ENCODE results near the gene ARHGAP24. TPM values are rescaled to one million over a fixed set of nuclear protein-coding genes. Genes with fewer than 3 reads are reported as not detected.

ARHGAP24 gene
- total RNA-seq, 1 experiment from 2014 or later: 2.1 TPM

DNA sequence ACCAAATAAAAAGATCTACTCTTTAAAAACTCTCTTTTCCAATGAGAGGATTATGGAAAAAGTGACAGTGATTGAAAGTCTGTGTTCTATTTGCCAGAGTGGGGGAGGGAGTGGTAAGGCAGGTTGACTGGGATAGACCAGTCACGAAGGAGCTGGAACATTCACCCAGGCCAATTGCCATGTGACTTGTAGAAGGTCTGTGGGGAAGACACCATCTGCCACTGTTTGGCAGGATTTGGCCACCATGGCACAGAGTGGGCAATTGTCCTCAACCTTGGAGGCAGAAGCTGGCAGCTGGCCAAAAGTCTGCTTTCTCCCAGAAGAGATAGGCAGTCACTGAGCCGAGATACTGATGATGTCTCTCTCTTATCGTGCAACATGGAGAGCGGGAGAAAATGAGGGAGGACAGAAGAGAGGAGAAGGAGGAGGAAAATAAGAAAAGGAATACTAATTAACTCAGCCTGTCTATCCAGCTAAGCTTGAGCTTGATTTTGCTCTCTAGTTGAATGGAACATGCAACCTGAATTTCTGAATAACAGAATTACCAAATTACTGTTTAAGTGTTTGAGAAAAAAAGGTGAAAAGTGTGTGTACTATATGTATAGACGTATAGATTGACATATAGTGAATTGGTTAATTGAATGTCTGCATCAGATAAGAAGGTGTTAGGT, 267.1 kb downstream of the ARHGAP24 start:
- H3K27ac Mint-ChIP-seq: no peak overlapping the region
- H3K4me3 Mint-ChIP-seq: no peak overlapping the region
- peaks cover 19% of the 10 kb centered on the region for H3K4me1 Mint-ChIP-seq
- ChIA-PET POLR2A (no interaction called here), CTCF (interaction anchor here (1.2 to 2.0 kb wide), 2 partner anchors 55 to 324 kb away, joined by 4 to 8 read pairs; no protein-coding TSS in a partner anchor)
- no peak for ATAC-seq
- no peaks in the 10 kb centered on the region for H3K36me3 Mint-ChIP-seq
- no peak for DNase-seq (ENCODE audit: low spot score)
- no peaks in the 10 kb centered on the region for H3K27me3 Mint-ChIP-seq (ENCODE audit: low read depth)
- no peaks in the 10 kb centered on the region for H3K9me3 Mint-ChIP-seq
- TF ChIP-seq NFYB (CRISPR knock-in tag; conservative IDR thresholded peaks at IDR 0.05; ENCODE audit: low read depth) (no peak), KAT7 (CRISPR knock-in tag; IDR thresholded peaks at IDR 0.05; ENCODE audit: borderline replicate concordance) (no peak), MLX (CRISPR knock-in tag; IDR thresholded peaks at IDR 0.05) (no peak), ZNF121 (CRISPR knock-in tag; IDR thresholded peaks at IDR 0.05) (no peak), ZNF671 (CRISPR knock-in tag; IDR thresholded peaks at IDR 0.05) (no peak), SMAD4 (CRISPR knock-in tag; IDR thresholded peaks at IDR 0.05) (no peak), ZNF396 (CRISPR knock-in tag; IDR thresholded peaks at IDR 0.05; ENCODE audit: borderline replicate concordance) (no peak), ERG (CRISPR knock-in tag; IDR thresholded peaks at IDR 0.05) (no peak), NR3C1 (CRISPR knock-in tag; conservative IDR thresholded peaks at IDR 0.05; ENCODE audit: low read depth) (no peak), ZSCAN18 (CRISPR knock-in tag; IDR thresholded peaks at IDR 0.05) (no peak), ZBTB21 (CRISPR knock-in tag; IDR thresholded peaks at IDR 0.05; ENCODE audit: borderline replicate concordance) (no peak), NR2C2 (CRISPR knock-in tag; IDR thresholded peaks at IDR 0.05) (no peak)
- TF ChIP-seq, protein P1, sequence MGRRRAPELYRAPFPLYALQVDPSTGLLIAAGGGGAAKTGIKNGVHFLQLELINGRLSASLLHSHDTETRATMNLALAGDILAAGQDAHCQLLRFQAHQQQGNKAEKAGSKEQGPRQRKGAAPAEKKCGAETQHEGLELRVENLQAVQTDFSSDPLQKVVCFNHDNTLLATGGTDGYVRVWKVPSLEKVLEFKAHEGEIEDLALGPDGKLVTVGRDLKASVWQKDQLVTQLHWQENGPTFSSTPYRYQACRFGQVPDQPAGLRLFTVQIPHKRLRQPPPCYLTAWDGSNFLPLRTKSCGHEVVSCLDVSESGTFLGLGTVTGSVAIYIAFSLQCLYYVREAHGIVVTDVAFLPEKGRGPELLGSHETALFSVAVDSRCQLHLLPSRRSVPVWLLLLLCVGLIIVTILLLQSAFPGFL (CRISPR knock-in tag; IDR thresholded peaks at IDR 0.05; ENCODE audit: borderline replicate concordance): no peak

- ATAC-seq: no peak
- H3K27me3 Mint-ChIP-seq (ENCODE audit: low read depth): no peaks in the 10 kb centered on the region
- H3K9me3 Mint-ChIP-seq: no peaks in the 10 kb centered on the region
- peaks cover 13% of the 10 kb centered on the region for H3K4me1 Mint-ChIP-seq
- H3K36me3 Mint-ChIP-seq: no peaks in the 10 kb centered on the region
- no peak for DNase-seq (ENCODE audit: low spot score)
- no peak overlapping the region for H3K27ac Mint-ChIP-seq
- CTCF ChIA-PET: interaction anchor here (1.1 kb wide), 1 partner anchor 51 kb away, joined by 3 read pairs; no protein-coding TSS in a partner anchor
- POLR2A ChIA-PET: no interaction called here
- no peak for TF ChIP-seq ATF1 (CRISPR knock-in tag; IDR thresholded peaks at IDR 0.05)
- no peak for TF ChIP-seq TCF7 (CRISPR knock-in tag; IDR thresholded peaks at IDR 0.05; ENCODE audit: low read depth)
- TF ChIP-seq JAZF1 (CRISPR knock-in tag; IDR thresholded peaks at IDR 0.05): no peak
- no peak for TF ChIP-seq CREM (CRISPR knock-in tag; IDR thresholded peaks at IDR 0.05)
- TF ChIP-seq, protein P2, sequence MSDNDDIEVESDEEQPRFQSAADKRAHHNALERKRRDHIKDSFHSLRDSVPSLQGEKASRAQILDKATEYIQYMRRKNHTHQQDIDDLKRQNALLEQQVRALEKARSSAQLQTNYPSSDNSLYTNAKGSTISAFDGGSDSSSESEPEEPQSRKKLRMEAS (CRISPR knock-in tag; IDR thresholded peaks at IDR 0.05): no peak
- TF ChIP-seq NR1H2 (CRISPR knock-in tag; IDR thresholded peaks at IDR 0.05): no peak
- TF ChIP-seq, protein P3, sequence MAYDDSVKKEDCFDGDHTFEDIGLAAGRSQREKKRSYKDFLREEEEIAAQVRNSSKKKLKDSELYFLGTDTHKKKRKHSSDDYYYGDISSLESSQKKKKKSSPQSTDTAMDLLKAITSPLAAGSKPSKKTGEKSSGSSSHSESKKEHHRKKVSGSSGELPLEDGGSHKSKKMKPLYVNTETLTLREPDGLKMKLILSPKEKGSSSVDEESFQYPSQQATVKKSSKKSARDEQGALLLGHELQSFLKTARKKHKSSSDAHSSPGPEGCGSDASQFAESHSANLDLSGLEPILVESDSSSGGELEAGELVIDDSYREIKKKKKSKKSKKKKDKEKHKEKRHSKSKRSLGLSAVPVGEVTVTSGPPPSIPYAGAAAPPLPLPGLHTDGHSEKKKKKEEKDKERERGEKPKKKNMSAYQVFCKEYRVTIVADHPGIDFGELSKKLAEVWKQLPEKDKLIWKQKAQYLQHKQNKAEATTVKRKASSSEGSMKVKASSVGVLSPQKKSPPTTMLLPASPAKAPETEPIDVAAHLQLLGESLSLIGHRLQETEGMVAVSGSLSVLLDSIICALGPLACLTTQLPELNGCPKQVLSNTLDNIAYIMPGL (CRISPR knock-in tag; IDR thresholded peaks at IDR 0.05): no peak
- no peak overlapping the region for H3K4me3 Mint-ChIP-seq
Observed at GRCh38 chr4:85744950-85745349, 270.0 kb downstream of the ARHGAP24 start.
